NCI-H1105 (cell line): Measurements from ENCODE around the gene PIK3CA.
A peak's percentile ranks its signal among the peaks of the same experiment; 100 is the strongest.

Experiments used
- DNase-seq: peaks from one replicate; lab custom pipeline; 2025; lab: John Stamatoyannopoulos, UW

The PIK3CA gene

DNA sequence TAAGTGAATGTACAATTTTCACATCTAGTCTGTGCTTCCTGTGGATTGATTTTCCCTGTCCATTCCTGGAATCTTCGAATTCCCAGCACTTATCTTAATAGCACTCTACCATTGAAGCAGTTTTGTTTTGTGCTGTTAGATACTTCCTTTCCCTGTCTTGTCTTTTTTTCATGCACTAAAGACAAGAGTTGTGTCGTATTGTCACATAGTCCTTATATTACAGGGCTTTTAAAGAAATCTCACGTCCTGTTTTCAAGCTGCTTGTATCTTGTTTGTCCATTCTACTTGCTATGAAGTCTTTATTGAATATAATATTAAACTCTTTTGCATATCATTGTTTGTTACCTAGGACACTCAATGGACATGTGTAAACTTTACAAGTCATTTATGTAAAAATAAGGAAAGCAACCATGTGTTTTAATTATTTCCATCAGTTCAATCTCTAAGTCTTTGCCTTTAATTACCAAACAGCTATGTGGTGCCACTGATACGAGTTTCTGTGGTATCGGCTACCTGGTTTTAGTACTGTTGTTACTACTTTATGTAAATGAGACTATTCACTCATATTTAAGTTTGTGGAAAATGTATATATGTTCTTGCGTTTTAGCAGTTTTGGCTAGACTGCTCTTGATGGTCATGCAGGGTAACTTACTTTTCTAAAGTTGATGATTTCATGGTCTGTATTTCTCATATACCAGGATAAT is 10.3 kb downstream of the PIK3CA start:
- no peak for DNase-seq

- no peak for DNase-seq
These were observed 15.3 kb downstream of the PIK3CA start for GRCh38 chr3:179163503-179163902.

DNA sequence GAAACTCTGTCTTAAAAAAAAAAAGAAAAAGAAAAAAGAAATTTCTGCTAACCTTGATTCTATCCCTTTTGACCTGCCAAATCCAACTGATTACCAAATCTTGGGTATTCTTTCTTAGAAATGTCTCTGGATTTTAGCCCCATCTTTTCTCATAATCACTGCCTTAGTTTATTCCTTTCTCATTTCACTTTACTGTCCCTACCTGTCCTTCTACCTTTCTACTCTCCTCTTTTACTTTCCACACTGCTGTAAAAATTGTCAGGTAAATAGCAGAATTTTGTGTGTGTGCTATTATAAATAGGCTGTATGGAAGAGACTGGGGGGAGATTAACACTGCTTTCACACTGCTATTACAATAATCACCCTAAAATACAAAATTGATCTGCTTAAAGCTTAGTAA is 16.7 kb downstream of the PIK3CA start:
- DNase-seq = no peak

GRCh38 chr3:179166561-179167201 is 18.5 kb downstream of the PIK3CA start:
- no peak for DNase-seq

DNA sequence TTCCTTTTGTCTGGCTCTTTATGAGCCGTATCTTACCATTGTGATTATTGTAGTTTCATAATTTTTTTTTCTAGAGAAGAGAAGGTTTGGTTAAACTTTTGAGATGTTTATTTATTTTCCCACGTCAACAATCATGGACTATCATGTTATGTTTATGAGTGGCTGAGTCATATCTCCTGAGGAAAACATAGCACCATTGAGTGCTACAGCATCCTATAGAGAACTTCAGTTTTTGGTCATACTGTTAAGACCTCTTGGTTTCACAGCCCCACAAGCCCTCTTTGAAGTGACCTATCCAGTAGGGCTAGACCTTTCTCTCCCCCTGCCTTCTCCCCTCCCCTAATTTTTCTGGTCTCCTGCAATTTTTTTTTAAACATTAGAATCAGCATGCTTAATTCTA is 20.8 kb downstream of the PIK3CA start:
- DNase-seq = no peak

DNA sequence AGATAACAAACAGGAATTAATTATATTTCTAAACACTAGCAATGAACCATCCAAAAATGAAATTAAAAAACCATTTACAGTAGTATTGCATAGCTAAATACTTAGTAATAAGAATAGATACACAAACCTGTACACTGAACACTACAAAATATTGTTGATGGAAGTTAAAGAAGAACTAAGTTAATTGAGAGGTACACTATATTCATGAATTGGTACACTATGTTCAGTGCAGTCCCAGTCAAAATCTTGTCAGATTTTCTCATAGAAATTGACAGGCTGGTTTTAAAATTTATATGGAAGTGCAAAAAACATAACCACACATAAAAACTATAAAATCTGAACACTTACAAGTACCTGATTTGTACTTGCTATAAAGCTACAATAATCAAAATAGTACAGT is 24.4 kb downstream of the PIK3CA start:
- DNase-seq = no peak

DNA sequence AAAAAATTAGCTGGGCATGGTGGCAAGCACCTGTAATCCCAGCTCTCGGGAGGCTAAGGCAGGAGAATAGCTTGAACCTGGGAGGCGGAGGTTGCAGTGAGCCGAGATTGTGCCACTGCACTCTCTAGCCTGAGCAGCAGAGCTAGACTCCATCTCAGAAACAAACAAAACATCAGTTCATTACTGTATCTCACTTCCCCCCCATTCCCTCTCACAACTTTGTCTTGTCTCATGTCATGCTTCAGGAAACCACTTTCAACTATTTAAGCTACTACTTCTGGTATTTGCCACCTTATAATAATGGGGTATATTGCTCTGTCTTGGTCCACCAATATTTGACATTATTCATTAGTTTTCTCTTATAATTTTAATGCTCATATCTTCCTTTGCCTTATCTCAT is 26.2 kb downstream of the PIK3CA start:
- no peak for DNase-seq

GRCh38 chr3:179174898-179175297 is 26.7 kb downstream of the PIK3CA start:
- DNase-seq = no peak

DNA sequence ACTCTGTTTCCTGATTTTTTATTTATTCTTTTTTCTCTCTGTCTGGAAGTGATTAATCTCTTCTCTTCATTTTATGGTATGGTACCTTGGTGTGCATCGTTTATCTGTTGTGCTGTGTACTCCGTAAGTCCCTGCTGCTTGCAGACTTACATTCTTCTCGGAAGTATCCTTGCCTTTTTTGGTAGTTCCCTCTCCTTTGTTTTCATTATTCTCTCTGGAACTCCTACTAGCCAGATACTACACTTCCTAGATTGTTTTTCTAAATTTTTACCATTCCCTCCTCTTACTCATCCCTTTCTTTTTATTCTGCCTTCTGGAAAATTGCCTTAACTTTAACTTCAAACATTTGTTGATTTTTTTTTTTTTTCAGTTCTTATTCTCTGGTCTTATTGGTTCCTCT is 27.2 kb downstream of the PIK3CA start:
- DNase-seq = no peak

- DNase-seq = no peak
These were observed 29.5 kb downstream of the PIK3CA start for GRCh38 chr3:179177611-179178010.

DNA sequence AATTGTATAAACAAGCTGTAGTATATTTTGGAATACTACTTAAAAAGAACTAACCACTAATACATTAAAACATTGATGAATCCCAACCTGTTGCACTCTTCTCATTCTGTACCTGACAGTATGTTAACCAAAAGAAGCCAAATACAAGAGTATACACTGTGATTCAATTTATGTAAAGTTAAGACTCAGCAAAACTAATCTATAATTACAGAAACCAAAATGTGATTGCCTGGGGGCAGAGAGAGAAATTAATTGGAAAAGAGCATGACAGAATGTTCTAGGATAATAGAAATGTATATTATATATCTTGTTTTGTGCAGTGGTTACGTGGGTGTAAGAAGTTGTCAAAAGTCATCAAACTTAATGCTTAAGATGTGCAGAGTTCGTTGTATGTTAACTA is 31.1 kb downstream of the PIK3CA start:
- no peak for DNase-seq

- peak; percentile 31 for DNase-seq
These were observed 32.0 kb downstream of the PIK3CA start for GRCh38 chr3:179179979-179180759.

- no peak for DNase-seq
These were observed 32.9 kb downstream of the PIK3CA start for GRCh38 chr3:179181021-179181472.

DNA sequence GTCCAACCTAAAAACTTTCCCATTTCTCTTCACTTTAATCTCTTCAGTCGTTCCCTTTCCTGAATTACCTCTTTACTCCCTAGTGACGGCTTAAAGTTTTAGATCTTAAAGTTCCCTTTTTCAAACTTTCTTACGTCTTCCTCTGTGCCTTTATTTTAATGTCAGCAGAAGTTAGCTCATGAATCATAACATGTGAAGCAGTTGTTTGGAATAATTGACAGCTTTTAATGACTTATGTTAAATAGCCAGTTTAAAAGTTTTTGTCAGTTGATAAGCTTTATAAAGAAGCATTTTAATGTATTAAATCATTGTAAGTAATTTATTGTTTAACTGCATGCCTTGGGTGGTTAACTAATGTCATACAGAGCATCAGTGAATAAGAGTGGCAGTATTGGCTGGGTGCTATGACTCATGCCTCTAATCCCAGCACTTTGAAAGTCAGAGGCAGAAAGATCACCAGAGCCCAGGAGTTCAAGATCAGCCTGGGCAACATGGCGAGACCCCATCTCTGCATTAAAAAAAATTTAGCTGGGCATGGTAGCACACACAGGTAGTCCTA is 33.9 kb downstream of the PIK3CA start:
- no peak for DNase-seq

- no peak for DNase-seq
These were observed 34.7 kb downstream of the PIK3CA start for GRCh38 chr3:179182902-179183301.

GRCh38 chr3:179184826-179185225 is 36.7 kb downstream of the PIK3CA start:
- no peak for DNase-seq

DNA sequence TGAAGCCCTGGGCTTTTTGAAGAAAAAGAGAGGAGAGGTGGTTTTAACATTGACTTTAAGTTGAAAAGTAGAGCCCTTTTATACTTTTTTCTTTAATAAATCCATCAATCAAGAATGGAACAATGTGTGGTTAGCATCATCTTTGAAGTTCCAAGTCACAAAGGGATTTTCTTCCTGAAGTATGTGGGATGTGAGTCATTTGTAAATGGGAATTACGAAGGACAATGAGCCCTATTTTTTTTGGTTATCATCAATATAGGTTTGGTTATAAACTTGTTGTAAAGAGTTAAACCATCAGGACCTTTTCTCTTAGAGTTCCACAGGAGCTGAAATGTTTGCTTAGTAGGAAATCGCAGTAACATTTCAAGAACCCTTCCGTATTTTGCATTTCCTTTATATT is 38.3 kb downstream of the PIK3CA start:
- no peak for DNase-seq

DNA sequence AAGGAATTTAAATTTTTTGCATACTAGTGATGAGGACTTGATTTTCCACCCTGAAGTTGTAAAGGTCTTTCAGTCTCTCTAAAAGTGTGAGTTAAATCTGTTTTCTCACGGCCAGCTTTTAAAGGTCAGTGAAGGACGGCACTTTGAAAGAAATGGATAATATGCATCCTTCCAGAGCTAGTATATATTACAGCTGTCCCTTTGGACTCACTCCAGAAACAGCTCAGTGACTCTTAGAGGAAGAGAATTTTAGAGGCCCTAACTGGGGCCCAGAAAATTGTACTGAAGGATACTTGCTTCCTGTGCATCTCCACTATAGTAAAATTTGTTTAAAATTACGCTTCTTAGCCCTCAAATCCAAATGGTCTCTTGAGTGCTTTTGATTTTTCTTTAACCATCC is 41.6 kb downstream of the PIK3CA start:
- DNase-seq = no peak

- no peak for DNase-seq
These were observed 42.4 kb downstream of the PIK3CA start for GRCh38 chr3:179190581-179190980.

DNA sequence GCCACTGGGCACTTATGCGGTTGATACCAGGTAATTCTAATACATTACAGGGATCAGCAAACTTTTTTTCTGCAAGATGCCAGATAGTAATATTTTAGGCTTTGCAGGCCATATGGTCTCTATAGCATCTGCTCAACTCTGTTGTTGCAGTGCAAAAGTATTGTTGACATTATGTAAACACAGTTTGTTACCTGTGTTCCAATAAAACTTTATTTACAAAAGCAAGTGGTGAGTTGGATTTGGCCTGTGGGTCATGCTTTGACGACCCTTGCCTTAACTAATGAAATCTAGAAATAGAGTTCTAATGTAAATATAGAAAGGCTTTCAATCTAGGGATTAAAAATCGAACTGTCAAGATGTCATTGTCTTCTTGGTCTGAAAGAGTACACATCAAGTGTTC is 44.4 kb downstream of the PIK3CA start:
- DNase-seq = no peak

DNA sequence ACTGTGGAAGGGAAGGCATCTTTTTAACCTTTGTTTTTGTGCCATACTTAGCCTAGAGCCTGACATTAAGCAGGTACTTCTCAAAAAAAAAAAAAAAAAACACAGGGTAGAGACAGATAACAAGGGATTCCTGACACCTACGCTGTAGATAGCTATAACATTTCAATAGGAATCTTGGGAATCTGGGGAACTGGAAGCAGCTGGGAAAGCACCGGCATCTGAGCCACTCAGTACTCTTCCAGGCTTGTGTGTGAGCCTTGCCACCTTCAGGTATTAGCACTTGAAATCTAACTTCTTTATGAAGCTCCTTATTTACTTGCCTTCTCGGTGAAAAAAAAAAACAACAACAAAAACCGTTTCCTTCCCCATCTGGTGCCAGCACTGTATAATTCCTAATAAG is 46.8 kb downstream of the PIK3CA start:
- DNase-seq = no peak

GRCh38 chr3:179196098-179196497 is 47.9 kb downstream of the PIK3CA start:
- DNase-seq = no peak

DNA sequence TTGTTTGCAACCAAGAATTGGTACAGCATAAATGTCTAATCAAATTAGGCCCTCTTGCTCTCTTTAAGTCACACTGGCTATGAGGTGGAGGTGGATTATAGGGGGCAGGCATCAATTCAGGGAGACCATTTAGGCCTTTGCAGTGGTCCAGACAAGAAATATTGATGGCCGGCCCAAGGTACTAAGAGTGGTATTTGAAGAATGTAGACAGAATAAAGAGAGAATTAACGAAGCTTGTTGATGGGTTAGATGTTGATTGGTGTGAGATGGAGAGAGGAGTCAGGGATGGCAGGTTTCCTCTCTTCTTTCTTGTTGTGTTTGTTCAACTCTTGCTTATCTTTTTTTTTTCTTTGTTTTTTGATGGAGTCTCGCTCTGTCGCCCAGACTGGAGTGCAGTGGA is 48.5 kb downstream of the PIK3CA start:
- DNase-seq = no peak
